Esophagus muscularis mucosa (tissue), 3 donors: Measurements from ENCODE around the gene CAMK1G.

Source experiments
- POLR2A ChIP-seq: fragments of 450-650 bp; IDR thresholded peaks from one replicate; pipeline ENCODE4 v1.6.1; 2017; ENCODE audit warnings: antibody characterized with exemption, moderate library complexity, mild to moderate bottlenecking, low read depth
- TF ChIP-seq, protein P1 (sequence below), 3 experiments: fragments of 200-600 bp in 2 of 3; fragments of 450-650 bp in 1 of 3; sonication (generic) in 2 of 3; IDR thresholded peaks; one replicate each; pipeline ENCODE4 v1.5.1; 2017 to 2019; ENCODE audit warnings: antibody characterized with exemption in 3 of 3, mild to moderate bottlenecking in 2 of 3, moderate library complexity in 1 of 3

DNA sequence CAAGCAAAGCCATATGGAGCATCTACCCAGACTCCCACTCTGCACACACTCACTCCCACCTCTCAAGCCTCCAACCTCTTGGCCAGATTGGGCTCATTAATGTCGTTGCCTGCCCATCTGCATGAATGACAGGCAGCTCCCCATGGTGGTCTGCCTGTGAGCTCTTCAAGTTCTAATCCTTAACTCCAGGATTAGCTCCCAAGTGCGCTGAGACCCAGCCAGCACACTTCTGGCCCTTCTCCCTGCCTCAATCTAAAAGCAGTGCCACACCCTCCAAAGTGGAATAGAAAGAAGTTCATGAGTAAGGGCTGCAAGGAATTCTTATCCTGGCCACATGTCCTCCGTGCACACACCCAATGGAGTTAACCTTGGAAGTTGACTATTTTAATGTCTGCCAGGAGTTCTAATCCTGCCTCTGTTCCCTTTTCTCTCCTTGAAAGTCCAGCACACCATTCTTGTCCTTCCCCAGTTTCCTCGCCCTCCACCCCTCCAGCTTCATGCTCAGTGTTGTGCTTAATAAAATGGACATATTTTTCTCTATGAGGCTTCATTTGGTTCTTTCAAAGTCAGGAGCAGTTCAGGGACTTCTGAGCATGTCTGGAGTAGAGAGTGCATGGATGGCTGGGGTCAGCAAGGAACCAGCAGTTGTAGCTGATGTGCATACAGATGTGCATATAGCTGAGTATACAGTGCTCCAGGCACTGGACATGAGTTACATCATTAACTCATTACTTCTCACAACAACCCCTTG lies 30.1 kb downstream of the CAMK1G start:
- TF ChIP-seq, protein P1, sequence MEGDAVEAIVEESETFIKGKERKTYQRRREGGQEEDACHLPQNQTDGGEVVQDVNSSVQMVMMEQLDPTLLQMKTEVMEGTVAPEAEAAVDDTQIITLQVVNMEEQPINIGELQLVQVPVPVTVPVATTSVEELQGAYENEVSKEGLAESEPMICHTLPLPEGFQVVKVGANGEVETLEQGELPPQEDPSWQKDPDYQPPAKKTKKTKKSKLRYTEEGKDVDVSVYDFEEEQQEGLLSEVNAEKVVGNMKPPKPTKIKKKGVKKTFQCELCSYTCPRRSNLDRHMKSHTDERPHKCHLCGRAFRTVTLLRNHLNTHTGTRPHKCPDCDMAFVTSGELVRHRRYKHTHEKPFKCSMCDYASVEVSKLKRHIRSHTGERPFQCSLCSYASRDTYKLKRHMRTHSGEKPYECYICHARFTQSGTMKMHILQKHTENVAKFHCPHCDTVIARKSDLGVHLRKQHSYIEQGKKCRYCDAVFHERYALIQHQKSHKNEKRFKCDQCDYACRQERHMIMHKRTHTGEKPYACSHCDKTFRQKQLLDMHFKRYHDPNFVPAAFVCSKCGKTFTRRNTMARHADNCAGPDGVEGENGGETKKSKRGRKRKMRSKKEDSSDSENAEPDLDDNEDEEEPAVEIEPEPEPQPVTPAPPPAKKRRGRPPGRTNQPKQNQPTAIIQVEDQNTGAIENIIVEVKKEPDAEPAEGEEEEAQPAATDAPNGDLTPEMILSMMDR (IDR thresholded peaks at IDR 0.05): no peak
- no peak for TF ChIP-seq POLR2A
